NCI-H2227 (cell line): ENCODE data around the gene ZFP69.

Source experiments
- DNase-seq: peaks from one replicate; lab custom pipeline; 2025; ENCODE audit not compliant: unreplicated experiment; lab: John Stamatoyannopoulos, UW

Gene ZFP69

DNA sequence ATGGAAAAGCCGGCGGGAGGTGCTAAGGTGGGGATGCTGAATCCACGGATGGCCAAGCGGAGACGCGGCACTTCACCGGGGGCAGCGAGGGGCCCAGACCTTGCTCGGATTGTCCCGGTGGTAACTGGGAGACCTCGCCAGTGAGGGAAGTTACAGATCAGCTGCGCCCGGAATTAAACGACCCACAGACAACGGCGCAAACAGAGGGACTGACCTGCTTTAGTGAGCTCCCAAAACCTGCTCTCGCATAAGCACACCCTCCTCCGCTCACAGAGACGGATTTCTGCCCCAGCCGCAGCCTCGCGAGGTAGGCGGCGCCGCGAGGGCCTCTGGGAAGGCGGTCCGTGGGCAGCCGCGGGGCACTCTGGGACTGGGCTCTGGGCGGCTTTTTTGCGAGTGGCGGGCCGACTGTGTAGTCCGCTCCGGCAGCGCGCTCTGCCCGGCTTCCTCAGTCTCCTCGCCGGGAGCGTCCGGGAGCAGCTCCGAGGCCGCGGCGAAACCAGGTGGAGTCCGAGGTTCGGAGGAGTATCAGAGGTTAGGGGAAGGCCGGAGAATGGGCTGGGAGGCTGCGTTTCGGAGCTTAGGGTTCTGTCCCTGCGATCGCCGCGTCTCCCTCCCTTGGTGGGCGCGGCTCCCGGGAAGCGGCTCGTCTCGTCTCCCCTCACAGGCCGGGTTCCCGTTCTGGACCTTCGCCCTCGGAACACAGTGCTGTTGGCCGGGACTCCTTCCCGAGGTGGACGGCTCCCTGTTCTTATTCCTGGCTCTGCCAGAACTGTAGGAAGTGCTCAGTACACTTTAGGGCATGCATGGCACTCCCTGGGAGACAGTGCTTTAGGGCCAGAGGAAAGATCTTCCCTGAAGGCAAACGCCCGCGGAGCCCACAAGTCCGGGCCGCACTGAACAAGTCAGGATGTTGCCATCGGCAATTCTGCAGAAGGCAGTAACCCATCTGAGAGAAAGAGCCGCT lies 31.6 kb downstream of the ZFP69 start, which contains the start of gene EXO5:
TSS of gene EXO5 (plus strand) at position 393 of the 967 bp plus-strand sequence. CDS start 5,778 bp downstream, outside the sequence.
- peak; percentile 90 for DNase-seq

DNA sequence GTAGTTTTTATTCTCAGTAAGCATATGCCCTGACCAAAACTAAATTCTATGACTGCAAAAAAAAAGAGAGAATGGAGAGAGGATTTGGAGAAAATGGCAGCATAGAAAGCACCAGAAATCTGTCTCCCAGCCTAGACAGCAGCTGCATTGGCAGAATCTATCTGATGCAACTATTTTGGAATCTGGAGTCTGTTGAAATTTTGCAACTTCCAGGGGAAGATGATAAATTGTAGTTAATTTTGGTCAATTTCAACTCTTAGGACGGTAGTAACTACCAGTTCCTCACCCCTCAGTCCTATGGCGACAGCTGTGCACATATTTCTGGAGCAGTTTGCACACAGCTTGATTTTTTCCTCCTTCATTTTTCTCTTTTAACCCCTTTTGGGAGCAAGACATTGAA lies 42.4 kb downstream of the ZFP69 start:
- DNase-seq: no peak

GRCh38 chr1:40530735-40531380 lies 53.8 kb downstream of the ZFP69 start:
- peak; percentile 54 for DNase-seq

GRCh38 chr1:40531381-40532061 lies 54.4 kb downstream of the ZFP69 start, which contains the start of gene ZNF684:
TSS of gene ZNF684 (plus strand) at chr1:40531637. CDS start at chr1:40533167, 1,530 bp downstream.
- DNase-seq: peak; percentile 95

- no peak for DNase-seq
Measured at GRCh38 chr1:40532062-40532389, 54.9 kb downstream of the ZFP69 start.

- peak; percentile 70 for DNase-seq
Measured at GRCh38 chr1:40532844-40533424, 55.8 kb downstream of the ZFP69 start.

- no peak for DNase-seq
Measured at GRCh38 chr1:40534589-40534988, 57.5 kb downstream of the ZFP69 start.

DNA sequence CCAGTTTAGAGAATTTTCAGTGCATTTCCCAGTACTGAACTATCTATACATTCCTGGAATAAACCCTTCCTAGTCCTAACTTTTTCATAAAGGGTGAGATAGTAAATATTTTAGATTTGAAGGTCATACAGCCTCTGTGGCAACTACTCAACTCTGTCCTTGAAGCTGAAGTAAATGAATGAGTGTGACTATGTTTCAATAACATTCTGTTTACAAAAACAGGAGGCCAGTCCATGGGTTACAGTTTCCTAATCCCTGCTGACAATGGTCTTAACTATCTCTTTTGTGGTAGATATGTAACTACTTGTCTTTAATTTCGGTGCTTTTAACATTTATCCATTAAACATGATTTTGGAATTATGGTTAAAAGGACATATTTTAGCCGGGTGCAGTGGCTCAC lies 58.6 kb downstream of the ZFP69 start:
- DNase-seq: no peak

GRCh38 chr1:40539338-40539737 lies 62.2 kb downstream of the ZFP69 start:
- no peak for DNase-seq
